HepG2 (cell line): ENCODE data around the gene CEP68. TPM values are rescaled to one million over a fixed set of nuclear protein-coding genes. Genes with fewer than 3 reads are reported as not detected.

Source experiments
- ARID5B ChIP-seq: IDR thresholded peaks from 2 replicates; pipeline ENCODE4 v1.4.0; 2020; ENCODE audit warnings: mild to moderate bottlenecking, missing genetic modification reagents
- EP300 ChIP-seq, 3 experiments: sonication (generic) in 1 of 3; formaldehyde crosslinking in 1 of 3; IDR thresholded peaks; 2 replicates each; pipeline versions ENCODE4 v1.5.1 to v1.6.1; 2011 to 2020; ENCODE audit warnings: low read depth in 2 of 3, low read length in 2 of 3, borderline replicate concordance in 1 of 3, improper control_type of control experiment in 1 of 3, mild to moderate bottlenecking in 1 of 3, missing genetic modification reagents in 1 of 3, moderate library complexity in 1 of 3
- IKZF5 ChIP-seq: IDR thresholded peaks from 2 replicates; pipeline ENCODE4 v1.6.1; 2018; ENCODE audit warnings: missing genetic modification reagents, mild to moderate bottlenecking, missing compliant biosample characterization
- PLSCR1 ChIP-seq: sonication (generic); formaldehyde crosslinking; IDR thresholded peaks from 2 replicates; pipeline ENCODE4 v1.5.0; 2020; ENCODE audit warnings: missing genetic modification reagents, mild to moderate bottlenecking, borderline replicate concordance
- TARDBP ChIP-seq: sonication (generic); formaldehyde crosslinking; IDR thresholded peaks from 2 replicates; pipeline ENCODE4 v1.8.0; 2022; ENCODE audit warnings: mild to moderate bottlenecking, missing genetic modification reagents
- ZBTB34 ChIP-seq: sonication (generic); formaldehyde crosslinking; IDR thresholded peaks from 2 replicates; pipeline ENCODE4 v1.8.0; 2022; ENCODE audit warnings: mild to moderate bottlenecking, missing genetic modification reagents
- ZBTB37 ChIP-seq: sonication (generic); formaldehyde crosslinking; IDR thresholded peaks from 2 replicates; pipeline ENCODE4 v1.4.0; 2020; ENCODE audit warnings: mild to moderate bottlenecking, missing genetic modification reagents
- ZNF101 ChIP-seq: sonication (generic); formaldehyde crosslinking; IDR thresholded peaks from 2 replicates; pipeline ENCODE4 v1.4.0; 2020; ENCODE audit warnings: mild to moderate bottlenecking, low read depth, missing genetic modification reagents, borderline replicate concordance
- ZNF331 ChIP-seq: sonication (generic); formaldehyde crosslinking; IDR thresholded peaks from 2 replicates; pipeline ENCODE4 v1.4.0; 2020; ENCODE audit warnings: missing genetic modification reagents
- ZNF546 ChIP-seq: sonication (generic); formaldehyde crosslinking; conservative IDR thresholded peaks from 2 replicates; pipeline ENCODE4 v1.8.1; 2023; ENCODE audit warnings: mild to moderate bottlenecking, missing genetic modification reagents
- ZNF687 ChIP-seq: sonication (generic); formaldehyde crosslinking; IDR thresholded peaks from 2 replicates; pipeline ENCODE4 v1.5.1; 2020; ENCODE audit warnings: mild to moderate bottlenecking, missing genetic modification reagents, moderate library complexity
- polyA plus RNA-seq, 8 experiments: library from polyadenylated mRNA; depleted of rRNA in 3 of 8; stranded (reverse) in 7 of 8; unstranded in 1 of 8; fragments of >200 nt; fragmentation: Illumina TruSeq in 4 of 8; extraction: Trizol in 4 of 8; gene quantifications; 2 replicates each; pipeline versions ENCODE4 v1.2.1 to v1.2.3, GENCODE V29; 2011 to 2016; ENCODE audit warnings: low read depth in 4 of 8, missing spikeins in 1 of 8, mixed read lengths in 1 of 8; ENCODE audit not compliant: insufficient read depth in 1 of 8
- total RNA-seq, 5 experiments: library from RNA; depleted of rRNA; stranded (reverse); fragments of >200 nt; fragmentation: Illumina TruSeq; extraction: Trizol; gene quantifications; 2 replicates each; pipeline ENCODE4 v1.2.3, GENCODE V29; 2016; ENCODE audit warnings: low read depth in 1 of 5

Gene CEP68
- total and polyA plus RNA-seq, 2 of the 13 experiments (the other 11 are each of a cell fraction or from before 2014, with no cell fraction given), result 5.7 to 9.3 TPM

- TF ChIP-seq ZNF687, result peak; percentile 75
- TF ChIP-seq ZNF331, result 0 out of 2 replicates have a peak, but pooled peaks have one; percentile 26
- TF ChIP-seq ZNF546 (CRISPR knock-in tag), result no peak
- TF ChIP-seq TARDBP (CRISPR knock-in tag), result peak; percentile 30; the same call in 1 of the 2 replicates
- TF ChIP-seq ZBTB34 (CRISPR knock-in tag), result 0 out of 2 replicates have a peak, but pooled peaks have one; percentile 50
- 0 out of 4 replicates have a peak, but pooled peaks of 1 of the 2 experiments have one; percentile 10 for TF ChIP-seq EP300 (IDR thresholded peaks at IDR 0.05; ENCODE audit: low read depth in 2 of 2, low read length in 2 of 2)
- TF ChIP-seq EP300 (CRISPR knock-in tag; IDR thresholded peaks at IDR 0.05; ENCODE audit: borderline replicate concordance), result no peak
- peak; percentile 41; the same call in 1 of the 2 replicates for TF ChIP-seq ARID5B
- TF ChIP-seq ZBTB37, result no peak
- no peak for TF ChIP-seq ZNF101 (CRISPR knock-in tag)
- TF ChIP-seq IKZF5, result no peak
- no peak for TF ChIP-seq PLSCR1 (CRISPR knock-in tag)
These were observed 14.1 kb downstream of the CEP68 start (continued) for GRCh38 chr2:65070172-65070830.
